Measurements from ENCODE around the gene FBRSL1. TPM values are rescaled to one million over a fixed set of nuclear protein-coding genes. Genes with fewer than 3 reads are reported as not detected.

FBRSL1 gene
- total and polyA plus RNA-seq, 2 of the 8 experiments (the other 6 are each of a cell fraction or from before 2014, with no cell fraction given), result 18.4 to 109 TPM

DNA sequence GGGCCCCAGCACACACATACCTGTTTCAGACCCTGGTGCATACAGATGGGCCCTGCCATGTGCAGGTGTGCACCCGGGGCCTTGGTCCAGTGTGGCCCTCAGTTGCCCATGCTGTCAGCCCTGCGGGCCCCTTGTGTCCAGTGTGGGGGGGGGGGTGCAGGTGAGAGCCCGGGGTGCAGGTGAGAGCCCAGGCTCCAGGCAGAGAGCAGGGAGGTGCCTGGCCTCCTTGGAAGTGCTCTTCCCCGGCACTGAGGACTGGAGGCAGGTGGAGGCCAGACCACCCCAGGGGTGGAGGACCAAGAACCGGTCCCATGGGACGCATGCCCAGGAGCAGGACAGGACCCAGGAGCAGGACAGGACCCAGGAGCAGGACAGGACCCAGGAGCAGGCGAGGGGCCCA is 40.9 kb downstream of the FBRSL1 start:
- H3K4me2 ChIP-seq (ENCODE audit: insufficient read depth in 1 of 2, low read depth in 2 of 2, low read length in 2 of 2), result no peak overlapping the region
- DNase-seq (ENCODE audit: low read depth in 1 of 2, low spot score in 2 of 2), result no peak
- no peak for TF ChIP-seq HDAC6 (IDR thresholded peaks at IDR 0.05; ENCODE audit: low read depth, low read length)
- TF ChIP-seq RBBP5 (IDR thresholded peaks at IDR 0.05; ENCODE audit: borderline replicate concordance, low read depth, low read length), result no peak
- TF ChIP-seq, protein P1, sequence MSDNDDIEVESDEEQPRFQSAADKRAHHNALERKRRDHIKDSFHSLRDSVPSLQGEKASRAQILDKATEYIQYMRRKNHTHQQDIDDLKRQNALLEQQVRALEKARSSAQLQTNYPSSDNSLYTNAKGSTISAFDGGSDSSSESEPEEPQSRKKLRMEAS (IDR thresholded peaks at IDR 0.05), result no peak
- no peak for TF ChIP-seq CBX5 (IDR thresholded peaks at IDR 0.05; ENCODE audit: low read depth, low read length)
- TF ChIP-seq EZH2 (IDR thresholded peaks at IDR 0.05; ENCODE audit: low read depth, low read length, severe bottlenecking), result no peak
- no peak for TF ChIP-seq RAD21 (IDR thresholded peaks at IDR 0.05 in 1 of 2, conservative IDR thresholded peaks at IDR 0.05 in 1 of 2; ENCODE audit: low read depth in 2 of 2, low read length in 2 of 2)
- TF ChIP-seq, protein P2, sequence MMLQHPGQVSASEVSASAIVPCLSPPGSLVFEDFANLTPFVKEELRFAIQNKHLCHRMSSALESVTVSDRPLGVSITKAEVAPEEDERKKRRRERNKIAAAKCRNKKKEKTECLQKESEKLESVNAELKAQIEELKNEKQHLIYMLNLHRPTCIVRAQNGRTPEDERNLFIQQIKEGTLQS (IDR thresholded peaks at IDR 0.05; ENCODE audit: insufficient read depth, low read depth, low read length), result no peak
- TF ChIP-seq CTBP2 (IDR thresholded peaks at IDR 0.05; ENCODE audit: borderline replicate concordance, insufficient read depth, insufficient read length, low read length), result no peak
- no peak for TF ChIP-seq NANOG (IDR thresholded peaks at IDR 0.05; ENCODE audit: insufficient read depth, low read depth, low read length, poor library complexity, severe bottlenecking)
- no peak for TF ChIP-seq KDM4A (IDR thresholded peaks at IDR 0.05; ENCODE audit: low read depth, low read length, severe bottlenecking)
- H2BK5ac ChIP-seq (ENCODE audit: low read depth, low read length), result no peak overlapping the region
- H3K23ac ChIP-seq (ENCODE audit: insufficient read length), result no peak overlapping the region
- H3K4ac ChIP-seq (replicated peaks; ENCODE audit: insufficient read length, low read depth, low read length), result no peak overlapping the region
- no peak overlapping the region for H2BK120ac ChIP-seq (replicated peaks; ENCODE audit: low read depth, low read length)
- ChIA-PET CTCF (ENCODE audit: partially characterized antibody) (no interaction called here), POLR2A (ENCODE audit: partially characterized antibody) (no interaction called here)
- H3K27ac ChIP-seq (ENCODE audit: low read depth, low read length), result no peak overlapping the region
- peaks cover 0 to 7% (median 0%) of the 10 kb centered on the region in 4 experiments; a peak in 3 of 8 replicates for H3K36me3 ChIP-seq (ENCODE audit: control insufficient read depth in 2 of 4, insufficient read depth in 4 of 4, low read length in 3 of 4)
- peaks cover 47 to 62% of the 10 kb centered on the region in 2 experiments for H3K9me3 ChIP-seq (ENCODE audit: insufficient read depth in 2 of 2, low read depth in 1 of 2, low read length in 1 of 2)
- no peak overlapping the region for H2AFZ ChIP-seq (ENCODE audit: low read length)
- H2BK12ac ChIP-seq (ENCODE audit: low read depth, low read length), result no peak overlapping the region
- WGBS, 2 experiments (ENCODE audit: extremely low coverage in 1 of 2, insufficient coverage in 1 of 2, insufficient read length in 1 of 2, insufficient replicate concordance in 2 of 2, low coverage in 1 of 2, low lambda C conversion rate in 2 of 2, missing lambda C conversion rate in 1 of 2), result 88% methylated on average over 6 of the region's 7 CpGs; no CpG with 5 or more reads in 1 of the 2 experiments
- no peak overlapping the region for H2AK5ac ChIP-seq (ENCODE audit: low read depth, low read length)
- no peaks in the 10 kb centered on the region for H3K79me2 ChIP-seq (ENCODE audit: control insufficient read depth in 1 of 2, insufficient read depth in 2 of 2, low read length in 2 of 2)
- peaks cover 0 to 1% of the 10 kb centered on the region in 2 experiments for H4K20me1 ChIP-seq (replicated peaks in 1 of 2; ENCODE audit: control insufficient read depth in 1 of 2, insufficient read depth in 2 of 2, low read length in 2 of 2)
- H3K79me1 ChIP-seq (ENCODE audit: low read depth, low read length), result no peaks in the 10 kb centered on the region
- no peak overlapping the region for H3K14ac ChIP-seq (ENCODE audit: insufficient read length)
- H3K27me3 ChIP-seq (replicated peaks in 1 of 4; ENCODE audit: control insufficient read depth in 3 of 4, extremely low read depth in 1 of 4, insufficient read depth in 3 of 4, low read length in 3 of 4), result peaks cover 4 to 49% (median 34%) of the 10 kb centered on the region in 4 experiments; a peak in 6 of 7 replicates
- H4K5ac ChIP-seq (ENCODE audit: insufficient read length, low read depth, low read length), result no peak overlapping the region
- H3K4me3 ChIP-seq (ENCODE audit: extremely low read depth in 1 of 4, insufficient read depth in 2 of 4, low read depth in 3 of 4, low read length in 4 of 4), result no peak overlapping the region
- H4K91ac ChIP-seq (replicated peaks; ENCODE audit: insufficient read length, low read length), result no peak overlapping the region
- no peak overlapping the region for H4K8ac ChIP-seq (ENCODE audit: extremely low read depth, insufficient read depth, low read length)
- H3K56ac ChIP-seq (replicated peaks; ENCODE audit: insufficient read length, low read depth, low read length), result no peak overlapping the region
- peaks cover 0 to 13% (median 7%) of the 10 kb centered on the region in 4 experiments; a peak in 6 of 7 replicates for H3K4me1 ChIP-seq (replicated peaks in 1 of 4; ENCODE audit: control insufficient read depth in 3 of 4, insufficient read depth in 4 of 4, low read length in 3 of 4)
- no peak overlapping the region for H2BK20ac ChIP-seq (ENCODE audit: low read length)
- H3K18ac ChIP-seq (ENCODE audit: extremely low read depth, low read length), result no peak overlapping the region
- no peak overlapping the region for H2BK15ac ChIP-seq (ENCODE audit: low read length)
- no peaks in the 10 kb centered on the region for H3K23me2 ChIP-seq (ENCODE audit: low read depth, low read length)
- H3K9ac ChIP-seq (replicated peaks in 1 of 4; ENCODE audit: extremely low read depth in 1 of 4, low read depth in 3 of 4, low read length in 3 of 4), result no peak overlapping the region
- FAIRE-seq, result no peak
